MM.1S (cell line): ENCODE results near the gene GTF2H2C.

Experiments
- CTCF ChIP-seq: fragments of 300-600 bp; sonication (generic); IDR thresholded peaks from 2 replicates; pipeline ENCODE4 v1.5.1; 2016; ENCODE audit warnings: antibody characterized with exemption, low read length, mixed read lengths
- EZH2 ChIP-seq: fragments of 300-600 bp; sonication (generic); optimal IDR thresholded peaks from 2 replicates; pipeline ENCODE3; 2017; ENCODE audit warnings: low read depth, mild to moderate bottlenecking, antibody characterized with exemption, low read length, mixed read lengths
- EZH2phosphoT487 ChIP-seq: fragments of 300-600 bp; sonication (generic); IDR thresholded peaks from 2 replicates; pipeline ENCODE4 v1.6.1; 2018; ENCODE audit warnings: antibody characterized with exemption, low read length

GRCh38 chr5:69517763-69518212, 42.2 kb upstream of the GTF2H2C start:
- TF ChIP-seq CTCF (no peak), EZH2 (no peak), EZH2phosphoT487 (no peak)
